ENCODE data around the gene MED16.

DNA sequence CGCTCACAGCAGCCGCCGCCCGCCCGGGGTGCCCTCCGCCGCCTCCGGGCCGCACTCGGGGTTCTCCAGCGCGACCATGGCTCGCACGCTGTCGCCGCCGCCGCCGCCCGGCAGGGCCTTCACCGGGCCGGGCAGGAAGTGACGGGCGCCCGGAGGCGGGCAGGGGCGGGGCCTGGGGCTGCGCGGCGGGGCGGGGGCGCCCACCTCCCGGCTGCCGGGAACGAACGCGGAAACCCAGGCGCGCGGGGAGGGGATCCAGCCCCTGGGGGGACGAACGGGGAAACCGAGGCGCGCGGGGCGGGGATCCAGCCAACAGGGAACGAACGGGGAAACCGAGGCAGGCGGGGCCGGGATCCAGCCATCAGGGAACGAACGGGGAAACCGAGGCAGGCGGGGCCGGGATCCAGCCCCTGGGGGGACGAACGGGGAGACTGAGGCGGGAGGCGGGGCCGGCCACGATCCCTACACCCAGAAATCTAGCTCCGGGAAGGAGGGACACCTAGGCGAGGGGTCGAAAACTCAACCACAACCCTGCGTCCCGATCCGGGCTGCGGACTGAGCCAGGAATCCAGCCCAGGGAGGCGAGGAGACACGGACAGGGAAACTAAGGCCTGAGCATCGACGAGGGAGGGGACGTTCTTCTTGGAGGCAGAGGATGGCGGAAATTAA lies 20.2 kb upstream of the MED16 start, which contains the start of gene R3HDM4:
- TF ChIP-seq CTCF (IDR thresholded peaks at IDR 0.05; ENCODE audit: borderline replicate concordance, extremely low read depth, low read length, poor library complexity, severe bottlenecking) (no peak), EZH2 (IDR thresholded peaks at IDR 0.05; ENCODE audit: borderline replicate concordance, low read depth, low read length, severe bottlenecking) (no peak)
